Measurements from ENCODE around the gene FREM1.

FREM1 gene, protein sequence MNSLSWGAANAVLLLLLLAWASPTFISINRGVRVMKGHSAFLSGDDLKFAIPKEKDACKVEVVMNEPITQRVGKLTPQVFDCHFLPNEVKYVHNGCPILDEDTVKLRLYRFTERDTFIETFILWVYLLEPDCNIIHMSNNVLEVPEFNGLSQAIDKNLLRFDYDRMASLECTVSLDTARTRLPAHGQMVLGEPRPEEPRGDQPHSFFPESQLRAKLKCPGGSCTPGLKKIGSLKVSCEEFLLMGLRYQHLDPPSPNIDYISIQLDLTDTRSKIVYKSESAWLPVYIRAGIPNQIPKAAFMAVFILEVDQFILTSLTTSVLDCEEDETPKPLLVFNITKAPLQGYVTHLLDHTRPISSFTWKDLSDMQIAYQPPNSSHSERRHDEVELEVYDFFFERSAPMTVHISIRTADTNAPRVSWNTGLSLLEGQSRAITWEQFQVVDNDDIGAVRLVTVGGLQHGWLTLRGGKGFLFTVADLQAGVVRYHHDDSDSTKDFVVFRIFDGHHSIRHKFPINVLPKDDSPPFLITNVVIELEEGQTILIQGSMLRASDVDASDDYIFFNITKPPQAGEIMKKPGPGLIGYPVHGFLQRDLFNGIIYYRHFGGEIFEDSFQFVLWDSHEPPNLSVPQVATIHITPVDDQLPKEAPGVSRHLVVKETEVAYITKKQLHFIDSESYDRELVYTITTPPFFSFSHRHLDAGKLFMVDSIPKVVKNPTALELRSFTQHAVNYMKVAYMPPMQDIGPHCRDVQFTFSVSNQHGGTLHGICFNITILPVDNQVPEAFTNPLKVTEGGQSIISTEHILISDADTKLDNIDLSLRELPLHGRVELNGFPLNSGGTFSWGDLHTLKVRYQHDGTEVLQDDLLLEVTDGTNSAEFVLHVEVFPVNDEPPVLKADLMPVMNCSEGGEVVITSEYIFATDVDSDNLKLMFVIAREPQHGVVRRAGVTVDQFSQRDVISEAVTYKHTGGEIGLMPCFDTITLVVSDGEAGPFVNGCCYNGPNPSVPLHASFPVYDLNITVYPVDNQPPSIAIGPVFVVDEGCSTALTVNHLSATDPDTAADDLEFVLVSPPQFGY (N-terminal part only)

DNA sequence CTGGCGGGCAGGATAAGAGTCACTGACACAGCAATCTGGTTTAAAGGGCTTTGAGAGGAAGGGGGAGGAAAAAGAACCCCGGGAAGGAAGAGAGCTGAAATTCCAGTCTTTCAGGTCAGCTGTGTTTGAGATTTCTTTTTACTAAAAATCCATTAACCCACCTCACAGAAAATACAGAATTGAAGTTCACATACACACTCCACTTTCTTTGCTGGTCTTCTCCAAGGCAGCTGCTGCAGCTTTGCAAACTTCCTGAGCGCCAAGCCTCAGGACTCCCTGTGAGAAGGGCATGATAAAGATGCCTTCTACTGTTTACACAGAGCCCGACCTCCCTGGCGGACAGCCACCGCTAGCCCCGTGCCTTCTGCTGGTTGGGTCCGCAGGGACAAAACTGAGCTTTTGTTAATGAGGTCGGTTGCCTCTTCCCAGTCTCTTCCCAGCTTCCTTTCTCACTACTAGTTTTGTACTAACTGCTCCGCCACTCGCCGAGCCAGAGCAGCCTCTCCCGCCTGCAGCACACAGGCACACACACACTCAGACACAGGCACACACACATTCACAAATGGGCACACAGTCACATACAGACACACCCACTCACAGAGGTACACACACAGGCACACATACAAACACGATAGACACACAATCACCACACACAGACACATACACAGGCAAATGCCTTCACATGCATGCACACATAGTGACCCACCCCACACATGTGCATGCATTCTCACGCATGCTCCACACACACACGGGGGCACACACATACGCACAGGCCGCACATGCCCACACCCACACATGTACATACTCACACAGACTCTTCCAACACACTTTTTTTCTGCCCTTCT, at the start of gene FREM1:
FREM1 (minus strand) TSS at position 468 of the 845 bp plus-strand sequence. CDS start 41,451 bp downstream, outside the sequence.
- Histone ChIP-seq H3K36me3 (ENCODE audit: insufficient read depth, low read length) (no peaks in the 10 kb centered on the region), H3K4me1 (ENCODE audit: control insufficient read depth, insufficient read depth, low read length, unreplicated experiment) (no peaks in the 10 kb centered on the region), H3K4me3 (ENCODE audit: low read depth, low read length) (no peak within 1 kb of the TSS), H3K79me2 (ENCODE audit: control insufficient read depth, insufficient read depth, low read length, unreplicated experiment) (no peaks in the 10 kb centered on the region), H3K27me3 (ENCODE audit: insufficient read depth, low read length) (peaks cover 15% of the 10 kb centered on the region; the same call in 1 of the 2 replicates), H3K27ac (ENCODE audit: low read depth, low read length) (no peak within 1 kb of the TSS), H2AFZ (ENCODE audit: low read length, unreplicated experiment) (no peak within 1 kb of the TSS)

DNA sequence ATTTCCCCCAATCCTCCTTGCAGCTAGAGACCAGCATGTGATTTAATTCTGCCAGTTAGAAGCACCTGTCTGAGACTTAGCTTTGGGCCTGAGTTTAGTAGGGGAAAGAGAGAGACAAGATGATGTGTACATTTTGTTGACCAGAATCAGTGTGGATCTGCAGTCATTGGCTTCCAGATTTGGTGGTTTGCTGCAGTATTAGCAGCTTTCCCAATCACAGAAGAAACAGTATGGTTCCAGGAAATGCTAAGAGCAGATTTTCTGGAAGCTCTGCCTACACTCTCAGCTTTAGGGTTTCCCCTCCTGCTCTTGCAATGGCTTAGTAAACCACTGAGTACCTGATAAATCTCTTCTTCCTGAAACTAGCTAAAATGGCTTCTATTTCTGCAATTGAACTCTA, 48.8 kb upstream of the FREM1 start:
- Histone ChIP-seq H2AFZ (ENCODE audit: low read length, unreplicated experiment) (no peak overlapping the region), H3K4me1 (ENCODE audit: control insufficient read depth, insufficient read depth, low read length, unreplicated experiment) (peaks cover 11% of the 10 kb centered on the region), H3K79me2 (ENCODE audit: control insufficient read depth, insufficient read depth, low read length, unreplicated experiment) (no peaks in the 10 kb centered on the region), H3K4me3 (ENCODE audit: low read depth, low read length) (no peak overlapping the region), H3K36me3 (ENCODE audit: insufficient read depth, low read length) (no peaks in the 10 kb centered on the region), H3K27me3 (ENCODE audit: insufficient read depth, low read length) (no peaks in the 10 kb centered on the region), H3K27ac (ENCODE audit: low read depth, low read length) (no peak overlapping the region)

DNA sequence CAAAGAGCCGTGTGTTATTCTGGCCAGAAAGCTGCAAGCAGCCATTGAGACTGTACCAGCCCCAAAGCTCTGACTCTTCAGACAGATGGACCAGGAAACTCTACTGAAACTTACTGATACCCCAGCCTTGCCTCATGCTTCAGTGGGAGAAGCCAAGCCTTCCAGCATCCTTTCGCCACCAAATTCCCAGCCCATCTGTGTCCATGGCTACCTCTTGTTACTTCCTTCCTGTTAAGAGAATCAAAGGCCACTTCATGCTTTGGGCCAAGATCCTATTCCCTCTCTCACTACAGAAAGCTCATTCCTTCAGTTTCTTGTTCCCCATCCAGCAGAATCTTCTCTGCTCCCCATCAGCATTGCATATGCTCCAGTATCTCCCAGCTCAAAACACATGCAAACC, 46.9 kb upstream of the FREM1 start:
- Histone ChIP-seq H3K4me1 (ENCODE audit: control insufficient read depth, insufficient read depth, low read length, unreplicated experiment) (peaks cover 8% of the 10 kb centered on the region), H3K79me2 (ENCODE audit: control insufficient read depth, insufficient read depth, low read length, unreplicated experiment) (no peaks in the 10 kb centered on the region), H3K36me3 (ENCODE audit: insufficient read depth, low read length) (no peaks in the 10 kb centered on the region), H2AFZ (ENCODE audit: low read length, unreplicated experiment) (no peak overlapping the region), H3K4me3 (ENCODE audit: low read depth, low read length) (no peak overlapping the region), H3K27me3 (ENCODE audit: insufficient read depth, low read length) (no peaks in the 10 kb centered on the region), H3K27ac (ENCODE audit: low read depth, low read length) (no peak overlapping the region)

DNA sequence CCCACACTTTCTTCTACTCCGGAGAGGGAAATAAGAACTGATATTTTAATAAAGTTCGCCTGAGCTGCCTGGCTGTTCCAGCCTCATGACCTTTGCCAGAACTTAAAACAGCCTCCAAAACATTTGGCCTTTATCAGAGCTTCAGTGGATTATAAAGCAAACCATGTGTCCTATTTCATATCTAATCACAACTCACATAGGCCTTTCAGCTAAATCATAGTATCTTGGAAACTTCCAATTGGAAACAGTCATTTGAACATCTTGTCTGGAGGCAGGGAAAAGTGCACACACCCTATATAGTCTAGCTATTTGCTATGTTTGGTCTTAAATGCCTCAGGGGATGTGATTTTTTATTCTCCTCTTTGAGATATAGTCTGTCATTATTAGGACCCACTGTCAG, 46.0 kb upstream of the FREM1 start:
- no peak overlapping the region for H3K4me3 ChIP-seq (ENCODE audit: low read depth, low read length)
- no peaks in the 10 kb centered on the region for H3K27me3 ChIP-seq (ENCODE audit: insufficient read depth, low read length)
- no peaks in the 10 kb centered on the region for H3K4me1 ChIP-seq (ENCODE audit: control insufficient read depth, insufficient read depth, low read length, unreplicated experiment)
- H3K36me3 ChIP-seq (ENCODE audit: insufficient read depth, low read length): no peaks in the 10 kb centered on the region
- no peak overlapping the region for H2AFZ ChIP-seq (ENCODE audit: low read length, unreplicated experiment)
- no peaks in the 10 kb centered on the region for H3K79me2 ChIP-seq (ENCODE audit: control insufficient read depth, insufficient read depth, low read length, unreplicated experiment)
- no peak overlapping the region for H3K27ac ChIP-seq (ENCODE audit: low read depth, low read length)

DNA sequence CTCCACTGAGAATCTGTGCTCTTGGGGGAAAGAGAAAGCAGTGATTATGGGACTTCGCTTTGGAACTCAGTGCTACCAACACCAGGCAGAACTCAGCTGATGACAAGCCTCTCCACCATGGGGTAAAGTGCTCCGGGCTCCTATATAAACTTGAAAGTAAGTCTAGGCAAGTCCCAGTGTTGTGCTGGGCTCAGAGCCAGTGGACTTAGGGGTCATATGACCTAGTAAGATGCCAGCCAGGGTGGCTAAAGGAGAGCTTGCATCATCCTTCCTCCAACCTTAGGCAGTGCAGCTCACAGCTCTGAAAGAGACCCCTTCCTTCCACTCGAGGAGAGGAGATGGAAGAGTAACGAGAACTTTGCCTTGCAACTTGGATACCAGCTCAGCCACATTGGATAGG, 35.1 kb upstream of the FREM1 start:
- Histone ChIP-seq H3K27me3 (ENCODE audit: insufficient read depth, low read length) (no peaks in the 10 kb centered on the region), H3K27ac (ENCODE audit: low read depth, low read length) (no peak overlapping the region), H3K4me3 (ENCODE audit: low read depth, low read length) (no peak overlapping the region), H3K79me2 (ENCODE audit: control insufficient read depth, insufficient read depth, low read length, unreplicated experiment) (no peaks in the 10 kb centered on the region), H3K36me3 (ENCODE audit: insufficient read depth, low read length) (no peaks in the 10 kb centered on the region), H3K4me1 (ENCODE audit: control insufficient read depth, insufficient read depth, low read length, unreplicated experiment) (no peaks in the 10 kb centered on the region), H2AFZ (ENCODE audit: low read length, unreplicated experiment) (no peak overlapping the region)

DNA sequence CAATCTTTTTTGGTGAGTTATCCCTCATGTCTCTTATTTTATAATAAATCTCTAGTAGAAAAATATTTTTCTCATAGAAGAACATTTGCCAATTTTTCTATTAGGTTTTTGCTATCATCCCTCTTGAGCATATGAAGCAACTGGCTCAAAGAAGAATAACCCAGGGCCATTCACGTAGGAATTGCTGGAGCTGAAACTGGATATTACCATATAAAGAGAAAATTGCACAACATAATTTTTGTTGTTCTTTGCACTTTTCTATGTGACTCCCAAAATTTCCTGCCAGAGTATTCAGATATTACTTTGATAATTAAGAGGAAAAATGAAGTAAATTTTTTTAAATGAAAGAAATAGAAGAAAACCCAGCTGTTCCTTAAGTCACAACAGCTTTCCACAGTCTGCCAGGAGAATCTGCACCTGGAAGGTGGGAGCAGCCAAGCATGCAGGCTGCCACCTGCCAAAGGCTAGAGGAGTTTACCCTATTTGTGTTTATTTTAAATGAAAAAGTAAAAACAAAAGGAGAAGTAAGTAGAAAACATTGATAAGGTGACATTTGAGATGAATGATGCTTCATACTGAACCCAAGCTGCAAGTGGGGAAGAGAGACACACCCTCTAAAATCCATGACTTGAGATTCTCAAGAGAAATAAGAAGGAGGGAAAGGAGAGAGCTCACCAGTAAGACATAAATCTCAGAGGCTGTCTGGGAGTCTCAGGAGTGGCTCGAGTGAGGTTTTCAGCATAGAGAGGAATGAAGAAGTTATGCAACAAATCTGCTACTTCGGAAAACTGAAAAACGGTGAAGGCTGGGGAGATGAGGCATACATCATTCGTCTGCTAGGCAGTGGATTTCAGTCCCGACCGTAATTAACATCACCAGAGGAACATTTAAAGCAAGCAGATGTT, 31.5 kb upstream of the FREM1 start:
- Histone ChIP-seq H3K27ac (ENCODE audit: low read depth, low read length) (no peak overlapping the region), H3K36me3 (ENCODE audit: insufficient read depth, low read length) (no peaks in the 10 kb centered on the region), H3K79me2 (ENCODE audit: control insufficient read depth, insufficient read depth, low read length, unreplicated experiment) (no peaks in the 10 kb centered on the region), H3K27me3 (ENCODE audit: insufficient read depth, low read length) (no peaks in the 10 kb centered on the region; the same call in 1 of the 2 replicates), H2AFZ (ENCODE audit: low read length, unreplicated experiment) (no peak overlapping the region), H3K4me1 (ENCODE audit: control insufficient read depth, insufficient read depth, low read length, unreplicated experiment) (no peaks in the 10 kb centered on the region), H3K4me3 (ENCODE audit: low read depth, low read length) (no peak overlapping the region)

DNA sequence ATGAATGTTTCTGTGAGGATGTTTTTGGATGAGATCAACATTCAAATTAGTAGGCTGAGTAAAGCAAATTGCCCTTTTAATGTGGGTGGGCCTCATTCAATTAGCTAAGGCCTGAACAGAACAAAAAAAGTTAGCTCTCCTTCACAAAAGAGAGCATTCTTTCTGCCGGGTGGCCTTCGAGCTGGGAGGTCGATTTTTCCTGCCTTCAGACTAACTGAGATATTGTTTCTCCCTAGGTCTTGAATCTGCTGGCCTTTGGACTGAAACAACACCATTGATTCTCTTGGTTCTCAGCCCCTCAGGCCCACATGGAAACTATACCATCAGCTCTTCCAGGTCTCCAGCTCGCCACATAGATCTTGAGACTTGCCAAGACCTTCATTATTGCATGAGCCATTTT, 29.1 kb upstream of the FREM1 start:
- Histone ChIP-seq H3K4me1 (ENCODE audit: control insufficient read depth, insufficient read depth, low read length, unreplicated experiment) (no peaks in the 10 kb centered on the region), H3K79me2 (ENCODE audit: control insufficient read depth, insufficient read depth, low read length, unreplicated experiment) (no peaks in the 10 kb centered on the region), H3K27me3 (ENCODE audit: insufficient read depth, low read length) (no peaks in the 10 kb centered on the region; the same call in 1 of the 2 replicates), H3K36me3 (ENCODE audit: insufficient read depth, low read length) (no peaks in the 10 kb centered on the region), H3K27ac (ENCODE audit: low read depth, low read length) (no peak overlapping the region), H2AFZ (ENCODE audit: low read length, unreplicated experiment) (no peak overlapping the region), H3K4me3 (ENCODE audit: low read depth, low read length) (no peak overlapping the region)

DNA sequence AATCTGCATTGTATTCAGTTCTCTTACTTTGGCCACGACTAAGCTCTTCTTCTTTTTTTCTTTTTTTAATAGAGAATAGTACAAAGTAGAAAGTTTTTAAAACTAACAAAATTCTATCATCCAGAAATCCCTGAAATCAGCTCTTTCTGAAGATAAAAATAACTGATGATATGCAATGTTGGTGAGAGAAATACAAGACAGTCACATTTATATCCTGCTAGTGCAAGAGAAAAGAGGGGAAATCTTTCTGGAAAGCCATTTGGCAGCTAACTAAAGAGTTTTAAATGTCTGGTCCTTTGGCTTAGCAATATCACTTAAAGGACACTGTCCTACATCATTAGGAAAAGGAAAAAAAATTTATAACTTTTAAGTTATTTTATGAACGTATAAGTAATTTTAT, 27.0 kb upstream of the FREM1 start:
- no peaks in the 10 kb centered on the region for H3K4me1 ChIP-seq (ENCODE audit: control insufficient read depth, insufficient read depth, low read length, unreplicated experiment)
- no peak overlapping the region for H3K27ac ChIP-seq (ENCODE audit: low read depth, low read length)
- no peaks in the 10 kb centered on the region; the same call in 1 of the 2 replicates for H3K27me3 ChIP-seq (ENCODE audit: insufficient read depth, low read length)
- no peaks in the 10 kb centered on the region for H3K36me3 ChIP-seq (ENCODE audit: insufficient read depth, low read length)
- no peak overlapping the region for H3K4me3 ChIP-seq (ENCODE audit: low read depth, low read length)
- H2AFZ ChIP-seq (ENCODE audit: low read length, unreplicated experiment): no peak overlapping the region
- H3K79me2 ChIP-seq (ENCODE audit: control insufficient read depth, insufficient read depth, low read length, unreplicated experiment): no peaks in the 10 kb centered on the region

DNA sequence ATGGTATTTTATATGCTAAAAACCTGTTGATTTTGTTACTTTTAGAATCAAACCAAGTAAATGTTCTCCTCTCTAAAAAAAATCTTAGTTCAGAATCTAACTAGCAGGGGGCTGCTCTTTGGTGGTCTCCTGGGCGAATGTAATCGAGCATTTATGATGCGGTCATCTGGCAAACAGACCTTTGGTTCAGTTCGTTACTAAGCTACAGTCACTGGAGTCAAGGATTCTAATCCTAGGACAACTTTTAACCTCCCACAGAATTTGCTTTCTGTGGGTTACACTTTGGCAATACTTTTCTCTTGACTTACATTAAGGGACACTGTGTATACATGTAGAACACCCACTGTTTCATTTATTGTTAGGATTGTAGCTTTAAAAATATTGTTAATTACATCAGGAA, 26.3 kb upstream of the FREM1 start:
- H3K4me1 ChIP-seq (ENCODE audit: control insufficient read depth, insufficient read depth, low read length, unreplicated experiment): no peaks in the 10 kb centered on the region
- H3K27ac ChIP-seq (ENCODE audit: low read depth, low read length): no peak overlapping the region
- no peaks in the 10 kb centered on the region; the same call in 1 of the 2 replicates for H3K27me3 ChIP-seq (ENCODE audit: insufficient read depth, low read length)
- no peak overlapping the region for H2AFZ ChIP-seq (ENCODE audit: low read length, unreplicated experiment)
- H3K36me3 ChIP-seq (ENCODE audit: insufficient read depth, low read length): no peaks in the 10 kb centered on the region
- H3K79me2 ChIP-seq (ENCODE audit: control insufficient read depth, insufficient read depth, low read length, unreplicated experiment): no peaks in the 10 kb centered on the region
- H3K4me3 ChIP-seq (ENCODE audit: low read depth, low read length): no peak overlapping the region

All from ACC112 (cell line).